Heart left ventricle (tissue), 16 donors: ENCODE data around the gene DDRGK1. TPM values are rescaled to one million over a fixed set of nuclear protein-coding genes. Genes with fewer than 3 reads are reported as not detected.

ENCODE experiments used
- ATAC-seq, 4 donors: fragments of 200-7000 bp; cut with Tn5 transposase; one replicate each; pipeline ENCODE4 v1.9.1; 2020 to 2022; ENCODE audit warnings: moderate library complexity in 4 of 4, mild to moderate bottlenecking in 3 of 4, moderate number of reproducible peaks in 1 of 4
- DNase-seq, 5 donors: peaks; one replicate each; pipeline ENCODE4 v3.0.0-alpha.2; 2020
- H3K27ac ChIP-seq, 12 donors: fragments of 200-600 bp; sonication (generic) in 4 of 12; one replicate each; pipeline versions ENCODE4 v1.5.0 to v1.8.0; 2016 to 2022; ENCODE audit warnings: mild to moderate bottlenecking in 2 of 12
- H3K27me3 ChIP-seq, 9 donors: fragments of 200-600 bp; sonication (generic) in 2 of 9; one replicate each; pipeline versions ENCODE4 v1.5.1 to v1.8.0; 2016 to 2022; ENCODE audit warnings: mild to moderate bottlenecking in 3 of 9
- H3K36me3 ChIP-seq, 9 donors: fragments of 200-600 bp; sonication (generic) in 2 of 9; one replicate each; pipeline versions ENCODE4 v1.5.0 to v1.8.0; 2018 to 2022; ENCODE audit warnings: mild to moderate bottlenecking in 2 of 9
- H3K4me1 ChIP-seq, 12 donors: fragments of 200-600 bp; sonication (generic) in 4 of 12; one replicate each; pipeline versions ENCODE4 v1.5.0 to v1.8.0; 2016 to 2022; ENCODE audit warnings: mild to moderate bottlenecking in 3 of 12
- H3K4me3 ChIP-seq, 12 donors: fragments of 200-600 bp; sonication (generic) in 4 of 12; one replicate each; pipeline versions ENCODE4 v1.5.0 to v1.8.0; 2017 to 2022; ENCODE audit warnings: mild to moderate bottlenecking in 9 of 12, moderate library complexity in 4 of 12
- H3K9me3 ChIP-seq, 12 donors: fragments of 200-600 bp; sonication (generic) in 4 of 12; one replicate each; pipeline versions ENCODE4 v1.5.0 to v1.8.0; 2016 to 2022; ENCODE audit warnings: mild to moderate bottlenecking in 1 of 12
- CTCF ChIP-seq, 12 donors: fragments of 200-600 bp; sonication (generic) in 4 of 12; IDR thresholded peaks; one replicate each; pipeline versions ENCODE4 v1.5.0 to v1.8.0; 2018 to 2022; ENCODE audit warnings: antibody characterized with exemption in 12 of 12, mild to moderate bottlenecking in 5 of 12
- POLR2A ChIP-seq, 2 donors: fragments of 450-650 bp; IDR thresholded peaks; one replicate each; pipeline ENCODE4 v1.6.1; 2017; ENCODE audit warnings: antibody characterized with exemption in 2 of 2, mild to moderate bottlenecking in 2 of 2, moderate library complexity in 2 of 2
- WGBS, 4 donors: extraction: QIAGEN DNeasy Blood & Tissue Kit in 2 of 4; methylation state at CpG; one replicate each; pipeline versions ENCODE4 v1.1.5 to v1.1.7; 2013 to 2018; 5-methylcytosine and 5-hydroxymethylcytosine counted together
- intact Hi-C, 10 donors: fragments of 100-400 bp; cut with DNase I; formaldehyde crosslinking; loops; one replicate each; pipeline versions ENCODE4 v1.11.1 to v1.14.2; 2022
- polyA plus RNA-seq, 2 donors: library from polyadenylated mRNA; stranded (reverse); fragments of 200-250 nt; gene quantifications; one replicate each; pipeline ENCODE4 v1.2.3, GENCODE V29; 2013
- total RNA-seq, 9 donors: library from RNA; depleted of rRNA in 2 of 9; stranded (reverse); fragments of >200 nt in 2 of 9; fragmentation: NEBNext Ultra II Directional in 3 of 9; extraction: Animal tissue kit (Norgen Biotek cat#: 25700) in 3 of 9; gene quantifications; one replicate each; pipeline versions ENCODE4 v1.1.0 to v1.2.4, GENCODE V29; 2016 to 2023
- donor health status: ischemic (EF 13 %, LVEDD 7.1; RV severe dilation, severe dysfunction).
- donor health status: healthy with polysubstance abuse.
- donor health status: DM: no; HTN: yes; CAD: no.
- donor health status: DM: no; HTN: no; CAD: no.
- donor health status: ischemic (EF 25% LVEDD 6.9; RV normal size, moderate dysfunction).
- donor health status: ischemic (EF 25% LVEDD 5.7; RV mildly dilated, moderate dysfunction).
- donor health status: healthy.
- donor health status: DM: yes; HTN: yes; CAD: no.
- donor health status: ischemic (EF 35%, LVEDD 5.7; RV mildly dilated, moderate dysfunction).
- donor health status: nonischemic (EF 11% LVEDD 7.7; RV severe dilation, severe dysfunction).
- donor health status: DM: yes; HTN: yes; CAD: no.
- donor health status: PGD.
- donor health status: ischemic (EF 29% LVEDD 5.4; RV normal size, mild dysfunction).
- donor health status: nonischemic (EF 23%, LVEDD 6.1; RV moderate dilation, normal function).

The DDRGK1 gene
- total and polyA plus RNA-seq, 11 donors = 25.1 to 78.3 (median 35.5) TPM

GRCh38 chr20:3210346-3210745 is 5.9 kb upstream of the DDRGK1 start:
- Histone ChIP-seq H3K36me3 (peaks cover 0 to 24% (median 16%) of the 10 kb centered on the region in 9 donors), H3K4me1 (peaks cover 0 to 21% (median 9%) of the 10 kb centered on the region in 12 donors), H3K4me3 (peak overlapping the region in 11 of 12 donors; percentile 74 to 95 (median 87)), H3K27me3 (no peaks in the 10 kb centered on the region), H3K27ac (no peak overlapping the region), H3K9me3 (no peaks in the 10 kb centered on the region)
- TF ChIP-seq CTCF (IDR thresholded peaks at IDR 0.05) (no peak), POLR2A (IDR thresholded peaks at IDR 0.05) (no peak)
- intact Hi-C loops = loop anchor here in 1 of 10 donors (10.0 kb wide), 1 partner anchor 104 kb away; no protein-coding TSS in a partner anchor
- WGBS, 4 donors = 74 to 77% (median 74%) methylated on average over 1 to 2 of the region's 2 CpGs
- ATAC-seq = no peak
- DNase-seq = no peak

GRCh38 chr20:3209946-3210317 is 5.5 kb upstream of the DDRGK1 start:
- no peak for DNase-seq
- Histone ChIP-seq H3K9me3 (no peaks in the 10 kb centered on the region), H3K36me3 (peaks cover 0 to 20% (median 13%) of the 10 kb centered on the region in 9 donors), H3K27ac (peak overlapping the region in 9 of 12 donors; percentile 70 to 94 (median 86)), H3K4me1 (peaks cover 0 to 21% (median 9%) of the 10 kb centered on the region in 12 donors), H3K27me3 (no peaks in the 10 kb centered on the region), H3K4me3 (peak overlapping the region; percentile 74 to 95 (median 85))
- peak; percentile 23 to 53 (median 44) for ATAC-seq
- TF ChIP-seq CTCF (IDR thresholded peaks at IDR 0.05) (no peak), POLR2A (IDR thresholded peaks at IDR 0.05) (no peak)
- WGBS, 4 donors = 1 to 3% (median 2%) methylated on average over 10 of the region's 10 CpGs
- intact Hi-C loops = loop anchor here in 3 of 10 donors (5.0 to 10.0 kb wide), 3 partner anchors 38 to 155 kb away; partner anchors contain the start of gene LZTS3 (in 1 of the 3)

GRCh38 chr20:3209257-3209945 is 4.9 kb upstream of the DDRGK1 start, which contains the start of gene ITPA:
Gene ITPA, plus strand, starts transcription at chr20:3209498. Its CDS starts 54 bp downstream, at chr20:3209552.
- H3K27me3 ChIP-seq = no peaks in the 10 kb centered on the region
- peak within 1 kb of the TSS; percentile 45 to 94 (median 84) for H3K27ac ChIP-seq
- H3K9me3 ChIP-seq = no peaks in the 10 kb centered on the region
- peak within 1 kb of the TSS; percentile 74 to 95 (median 85) for H3K4me3 ChIP-seq
- H3K36me3 ChIP-seq = peaks cover 0 to 17% (median 12%) of the 10 kb centered on the region in 9 donors
- 0 to 1% (median 0%) methylated on average over 43 to 48 of the region's 48 CpGs for WGBS, 4 donors
- intact Hi-C loops = loop anchor here in 2 of 10 donors (5.0 to 10.0 kb wide), 2 partner anchors 37 to 155 kb away; partner anchors contain the start of gene LZTS3 (in 1 of the 2)
- DNase-seq (peak in 4 of 5 donors; percentile 45 to 57 (median 52)), ATAC-seq (peak; percentile 18 to 67 (median 61))
- H3K4me1 ChIP-seq = peaks cover 0 to 21% (median 9%) of the 10 kb centered on the region in 12 donors
- TF ChIP-seq CTCF (IDR thresholded peaks at IDR 0.05) (peak in 1 of 12 donors; percentile 8), POLR2A (IDR thresholded peaks at IDR 0.05) (peak in 1 of 2 donors; percentile 31)

- Histone ChIP-seq H3K4me1 (peaks cover 0 to 22% (median 9%) of the 10 kb centered on the region in 12 donors), H3K27me3 (no peaks in the 10 kb centered on the region), H3K4me3 (peak overlapping the region; percentile 74 to 95 (median 85)), H3K9me3 (no peaks in the 10 kb centered on the region), H3K27ac (peak overlapping the region; percentile 45 to 94 (median 84)), H3K36me3 (peaks cover 0 to 12% (median 7%) of the 10 kb centered on the region in 9 donors)
- 3 to 8% (median 7%) methylated on average over 9 to 10 of the region's 10 CpGs for WGBS, 4 donors
- intact Hi-C loops = loop anchor here in 2 of 10 donors (5.0 to 10.0 kb wide), 2 partner anchors 37 to 154 kb away; partner anchors contain the start of gene LZTS3 (in 1 of the 2)
- ATAC-seq (peak in 1 of 4 donors; percentile 1), DNase-seq (no peak)
- no peak for TF ChIP-seq POLR2A (IDR thresholded peaks at IDR 0.05)
- TF ChIP-seq CTCF (IDR thresholded peaks at IDR 0.05) = no peak
Measured at GRCh38 chr20:3208786-3209256, 4.3 kb upstream of the DDRGK1 start.
